ENCODE data around the gene GALNT7. TPM values are rescaled to one million over a fixed set of nuclear protein-coding genes. Genes with fewer than 3 reads are reported as not detected.

Gene GALNT7
- total RNA-seq, 1 donor from 2014 or later = 25.9 TPM

GRCh38 chr4:173240696-173241095, 72.1 kb downstream of the GALNT7 start:
- no peak overlapping the region for H3K27ac Mint-ChIP-seq
- H3K27me3 Mint-ChIP-seq = peaks cover 5% of the 10 kb centered on the region
- no peaks in the 10 kb centered on the region for H3K9me3 Mint-ChIP-seq
- H3K4me1 Mint-ChIP-seq = peaks cover 15% of the 10 kb centered on the region
- no peaks in the 10 kb centered on the region for H3K36me3 Mint-ChIP-seq (ENCODE audit: low read depth)
- no peak overlapping the region for H3K4me3 Mint-ChIP-seq
- intact Hi-C loops (cut with micrococcal nuclease) = no loop called here
- DNase-seq = no peak

- intact Hi-C loops (cut with micrococcal nuclease) = no loop called here
- Mint-ChIP-seq H3K27ac (no peak overlapping the region), H3K9me3 (no peaks in the 10 kb centered on the region), H3K27me3 (peaks cover 5% of the 10 kb centered on the region), H3K36me3 (ENCODE audit: low read depth) (no peaks in the 10 kb centered on the region), H3K4me1 (peaks cover 15% of the 10 kb centered on the region), H3K4me3 (no peak overlapping the region)
- DNase-seq = no peak
These were observed 74.0 kb downstream of the GALNT7 start for GRCh38 chr4:173242466-173243250.

- no peak for DNase-seq
- peaks cover 2% of the 10 kb centered on the region for H3K36me3 Mint-ChIP-seq (ENCODE audit: low read depth)
- H3K27ac Mint-ChIP-seq = no peak overlapping the region
- H3K27me3 Mint-ChIP-seq = peaks cover 5% of the 10 kb centered on the region
- no peaks in the 10 kb centered on the region for H3K9me3 Mint-ChIP-seq
- intact Hi-C loops (cut with micrococcal nuclease) = no loop called here
- H3K4me3 Mint-ChIP-seq = no peak overlapping the region
- peaks cover 15% of the 10 kb centered on the region for H3K4me1 Mint-ChIP-seq
These were observed 74.7 kb downstream of the GALNT7 start for GRCh38 chr4:173243321-173243720.

- DNase-seq = no peak
- Mint-ChIP-seq H3K4me1 (peaks cover 15% of the 10 kb centered on the region), H3K9me3 (no peaks in the 10 kb centered on the region), H3K27me3 (peaks cover 5% of the 10 kb centered on the region), H3K27ac (no peak overlapping the region), H3K36me3 (ENCODE audit: low read depth) (peaks cover 2% of the 10 kb centered on the region), H3K4me3 (no peak overlapping the region)
- intact Hi-C loops (cut with micrococcal nuclease) = no loop called here
These were observed 75.5 kb downstream of the GALNT7 start for GRCh38 chr4:173243917-173244658.

- peaks cover 15% of the 10 kb centered on the region for H3K4me1 Mint-ChIP-seq
- H3K4me3 Mint-ChIP-seq = no peak overlapping the region
- intact Hi-C loops (cut with micrococcal nuclease) = no loop called here
These were observed 77.3 kb downstream of the GALNT7 start for GRCh38 chr4:173245952-173246351.

GRCh38 chr4:173246719-173247118, 78.1 kb downstream of the GALNT7 start:
- Mint-ChIP-seq H3K36me3 (ENCODE audit: low read depth) (peaks cover 2% of the 10 kb centered on the region), H3K27ac (no peak overlapping the region), H3K9me3 (no peaks in the 10 kb centered on the region), H3K4me3 (no peak overlapping the region), H3K27me3 (peaks cover 5% of the 10 kb centered on the region), H3K4me1 (peaks cover 15% of the 10 kb centered on the region)
- DNase-seq = no peak
- intact Hi-C loops (cut with micrococcal nuclease) = no loop called here

More at GRCh38 chr4:173245952-173246351, 77.3 kb downstream of the GALNT7 start:
- H3K36me3 Mint-ChIP-seq (ENCODE audit: low read depth) = peaks cover 2% of the 10 kb centered on the region
- no peaks in the 10 kb centered on the region for H3K9me3 Mint-ChIP-seq
- no peak for DNase-seq
- peaks cover 5% of the 10 kb centered on the region for H3K27me3 Mint-ChIP-seq
- H3K27ac Mint-ChIP-seq = no peak overlapping the region

- DNase-seq = no peak
- Mint-ChIP-seq H3K36me3 (ENCODE audit: low read depth) (peaks cover 2% of the 10 kb centered on the region), H3K4me1 (peaks cover 15% of the 10 kb centered on the region), H3K27me3 (peaks cover 5% of the 10 kb centered on the region), H3K4me3 (no peak overlapping the region), H3K27ac (no peak overlapping the region), H3K9me3 (no peaks in the 10 kb centered on the region)
- intact Hi-C loops (cut with micrococcal nuclease) = no loop called here
These were observed 78.7 kb downstream of the GALNT7 start for GRCh38 chr4:173247321-173247720.

- no peak for DNase-seq
- no peak overlapping the region for H3K27ac Mint-ChIP-seq
- no peak overlapping the region for H3K4me3 Mint-ChIP-seq
- intact Hi-C loops (cut with micrococcal nuclease) = no loop called here
- peaks cover 5% of the 10 kb centered on the region for H3K27me3 Mint-ChIP-seq
- peaks cover 6% of the 10 kb centered on the region for H3K4me1 Mint-ChIP-seq
- H3K36me3 Mint-ChIP-seq (ENCODE audit: low read depth) = peaks cover 2% of the 10 kb centered on the region
- H3K9me3 Mint-ChIP-seq = no peaks in the 10 kb centered on the region
These were observed 80.1 kb downstream of the GALNT7 start for GRCh38 chr4:173248690-173249089.

GRCh38 chr4:173252024-173252935, 83.7 kb downstream of the GALNT7 start:
- no peak overlapping the region for H3K27ac Mint-ChIP-seq
- H3K36me3 Mint-ChIP-seq (ENCODE audit: low read depth) = peaks cover 2% of the 10 kb centered on the region
- no peaks in the 10 kb centered on the region for H3K27me3 Mint-ChIP-seq

GRCh38 chr4:173253561-173253960, 85.0 kb downstream of the GALNT7 start:
- H3K36me3 Mint-ChIP-seq (ENCODE audit: low read depth) = no peaks in the 10 kb centered on the region
- no peaks in the 10 kb centered on the region for H3K27me3 Mint-ChIP-seq
- intact Hi-C loops (cut with micrococcal nuclease) = loop anchor here (5.0 kb wide), 1 partner anchor 86 kb away; the partner anchor contains the start of gene GALNT7
- DNase-seq = no peak
- peaks cover 5% of the 10 kb centered on the region for H3K4me1 Mint-ChIP-seq
- H3K9me3 Mint-ChIP-seq = no peaks in the 10 kb centered on the region
- H3K27ac Mint-ChIP-seq = no peak overlapping the region
- H3K4me3 Mint-ChIP-seq = no peak overlapping the region

More at GRCh38 chr4:173252024-173252935, 83.7 kb downstream of the GALNT7 start:
- intact Hi-C loops (cut with micrococcal nuclease) = loop anchor here (5.0 kb wide), 1 partner anchor 85 kb away; the partner anchor contains the start of gene GALNT7
- DNase-seq = no peak
- Mint-ChIP-seq H3K4me3 (no peak overlapping the region), H3K9me3 (no peaks in the 10 kb centered on the region), H3K4me1 (no peaks in the 10 kb centered on the region)

- H3K27ac Mint-ChIP-seq = no peak overlapping the region
- DNase-seq = no peak
- peaks cover 5% of the 10 kb centered on the region for H3K4me1 Mint-ChIP-seq
- H3K4me3 Mint-ChIP-seq = no peak overlapping the region
- no peaks in the 10 kb centered on the region for H3K27me3 Mint-ChIP-seq
- no peaks in the 10 kb centered on the region for H3K36me3 Mint-ChIP-seq (ENCODE audit: low read depth)
- intact Hi-C loops (cut with micrococcal nuclease) = loop anchor here (5.0 kb wide), 1 partner anchor 87 kb away; the partner anchor contains the start of gene GALNT7
- no peaks in the 10 kb centered on the region for H3K9me3 Mint-ChIP-seq
These were observed 86.0 kb downstream of the GALNT7 start for GRCh38 chr4:173254646-173255045.

GRCh38 chr4:173256825-173257224, 88.2 kb downstream of the GALNT7 start:
- intact Hi-C loops (cut with micrococcal nuclease) = loop anchor here (1.0 kb wide), 2 partner anchors 232 to 244 kb away; no protein-coding TSS in a partner anchor
- DNase-seq = no peak
- Mint-ChIP-seq H3K36me3 (ENCODE audit: low read depth) (no peaks in the 10 kb centered on the region), H3K9me3 (no peaks in the 10 kb centered on the region), H3K27me3 (no peaks in the 10 kb centered on the region), H3K4me3 (no peak overlapping the region), H3K4me1 (peaks cover 5% of the 10 kb centered on the region), H3K27ac (no peak overlapping the region)
